Measurements from ENCODE around the gene CASKIN2. TPM values are rescaled to one million over a fixed set of nuclear protein-coding genes. Genes with fewer than 3 reads are reported as not detected.

The CASKIN2 gene
- total RNA-seq, 1 donor from 2014 or later: 50.6 TPM

DNA sequence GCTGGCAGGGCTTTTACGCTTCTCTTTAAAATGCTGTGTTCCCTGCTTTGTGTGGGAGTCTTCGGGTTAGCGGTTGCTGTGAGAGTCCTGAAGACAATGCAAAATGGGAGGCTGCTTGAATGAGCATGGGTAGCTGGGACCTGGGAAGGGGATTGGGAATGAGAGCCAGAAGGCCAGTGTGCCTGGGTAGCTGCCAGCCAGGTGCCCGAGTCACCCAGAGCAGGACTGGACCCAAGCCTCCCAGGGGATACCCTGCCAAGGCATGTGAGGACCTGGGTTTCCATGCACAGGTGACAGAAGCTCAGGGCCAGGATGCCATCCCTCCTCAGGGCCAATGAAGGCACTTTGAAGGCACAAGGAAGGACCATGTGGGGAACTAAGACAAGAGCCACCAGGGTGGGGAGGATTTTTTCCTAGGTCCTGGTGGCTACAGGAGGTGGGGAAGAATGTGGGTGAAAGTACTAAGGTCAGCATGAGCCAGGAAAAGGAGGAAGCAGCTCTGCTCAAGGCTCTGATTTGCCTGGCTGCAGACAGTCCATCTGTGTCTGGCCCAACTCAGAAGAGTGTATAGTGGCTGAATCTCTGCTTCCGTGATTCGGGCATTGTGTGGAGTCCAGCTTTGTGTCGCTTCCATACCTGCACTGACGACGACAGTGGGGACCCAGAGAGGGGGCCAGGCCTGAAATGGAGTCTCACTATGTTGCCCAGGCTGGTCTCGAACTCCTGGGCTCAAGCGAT, 38.4 kb downstream of the CASKIN2 start:
- Mint-ChIP-seq H3K9me3 (ENCODE audit: low read depth) (no peaks in the 10 kb centered on the region), H3K4me1 (ENCODE audit: low read depth) (peaks cover 4% of the 10 kb centered on the region), H3K27ac (no peak overlapping the region), H3K27me3 (no peaks in the 10 kb centered on the region), H3K4me3 (ENCODE audit: low read depth) (no peak overlapping the region), H3K36me3 (ENCODE audit: insufficient read depth) (peaks cover 13% of the 10 kb centered on the region)
- TF ChIP-seq CTCF (IDR thresholded peaks at IDR 0.05; ENCODE audit: unreplicated experiment): no peak
- DNase-seq (ENCODE audit: low spot score, unreplicated experiment): no peak

GRCh38 chr17:75476271-75476671, 39.1 kb downstream of the CASKIN2 start:
- DNase-seq (ENCODE audit: low spot score, unreplicated experiment): no peak
- no peak for TF ChIP-seq CTCF (IDR thresholded peaks at IDR 0.05; ENCODE audit: unreplicated experiment)
- peaks cover 4% of the 10 kb centered on the region for H3K4me1 Mint-ChIP-seq (ENCODE audit: low read depth)

DNA sequence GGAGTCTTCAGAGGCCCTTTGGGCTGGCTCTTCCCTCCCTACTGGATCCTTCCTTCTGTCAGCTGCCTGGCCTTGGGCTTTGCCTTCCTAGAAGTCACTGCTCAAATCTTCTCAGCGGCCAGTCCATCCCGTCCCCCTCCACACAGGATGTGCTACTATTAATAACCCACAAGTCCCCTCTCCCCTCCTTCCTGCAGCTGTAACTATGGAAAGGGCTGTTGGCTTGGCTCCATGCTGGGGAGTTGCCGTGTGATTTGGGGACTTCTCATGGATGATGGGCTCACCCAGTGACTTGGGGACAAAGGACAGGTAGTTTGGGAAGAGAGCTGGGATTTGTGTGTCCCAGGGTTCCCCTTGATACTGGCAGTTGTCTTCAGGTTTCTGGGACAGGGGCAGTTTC, 39.5 kb downstream of the CASKIN2 start:
- Mint-ChIP-seq H3K27me3 (no peaks in the 10 kb centered on the region), H3K4me3 (ENCODE audit: low read depth) (no peak overlapping the region), H3K36me3 (ENCODE audit: insufficient read depth) (peaks cover 17% of the 10 kb centered on the region), H3K4me1 (ENCODE audit: low read depth) (peaks cover 4% of the 10 kb centered on the region), H3K9me3 (ENCODE audit: low read depth) (no peaks in the 10 kb centered on the region), H3K27ac (no peak overlapping the region)
- TF ChIP-seq CTCF (IDR thresholded peaks at IDR 0.05; ENCODE audit: unreplicated experiment): no peak
- no peak for DNase-seq (ENCODE audit: low spot score, unreplicated experiment)

More at GRCh38 chr17:75476271-75476671, 39.1 kb downstream of the CASKIN2 start:
- peak overlapping the region; percentile 9 for H3K27ac Mint-ChIP-seq
- peaks cover 16% of the 10 kb centered on the region for H3K36me3 Mint-ChIP-seq (ENCODE audit: insufficient read depth)
- H3K27me3 Mint-ChIP-seq: no peaks in the 10 kb centered on the region
- H3K4me3 Mint-ChIP-seq (ENCODE audit: low read depth): no peak overlapping the region
- no peaks in the 10 kb centered on the region for H3K9me3 Mint-ChIP-seq (ENCODE audit: low read depth)

- Mint-ChIP-seq H3K36me3 (ENCODE audit: insufficient read depth) (peaks cover 17% of the 10 kb centered on the region), H3K27me3 (no peaks in the 10 kb centered on the region), H3K4me3 (ENCODE audit: low read depth) (no peak overlapping the region), H3K4me1 (ENCODE audit: low read depth) (peaks cover 4% of the 10 kb centered on the region), H3K27ac (no peak overlapping the region), H3K9me3 (ENCODE audit: low read depth) (no peaks in the 10 kb centered on the region)
- no peak for TF ChIP-seq CTCF (IDR thresholded peaks at IDR 0.05; ENCODE audit: unreplicated experiment)
- no peak for DNase-seq (ENCODE audit: low spot score, unreplicated experiment)
Measured at GRCh38 chr17:75475144-75475835, 40.0 kb downstream of the CASKIN2 start.

- Mint-ChIP-seq H3K36me3 (ENCODE audit: insufficient read depth) (peaks cover 17% of the 10 kb centered on the region), H3K9me3 (ENCODE audit: low read depth) (no peaks in the 10 kb centered on the region), H3K4me3 (ENCODE audit: low read depth) (no peak overlapping the region), H3K27me3 (no peaks in the 10 kb centered on the region), H3K27ac (no peak overlapping the region), H3K4me1 (ENCODE audit: low read depth) (peaks cover 4% of the 10 kb centered on the region)
- DNase-seq (ENCODE audit: low spot score, unreplicated experiment): no peak
- TF ChIP-seq CTCF (IDR thresholded peaks at IDR 0.05; ENCODE audit: unreplicated experiment): no peak
Measured at GRCh38 chr17:75474736-75475135, 40.6 kb downstream of the CASKIN2 start.

Data from progenitor cell of endocrine pancreas (in vitro differentiated cells).